ENCODE results near the gene USP10.
A peak's percentile ranks its signal among the peaks of the same experiment; 100 is the strongest.

DNA sequence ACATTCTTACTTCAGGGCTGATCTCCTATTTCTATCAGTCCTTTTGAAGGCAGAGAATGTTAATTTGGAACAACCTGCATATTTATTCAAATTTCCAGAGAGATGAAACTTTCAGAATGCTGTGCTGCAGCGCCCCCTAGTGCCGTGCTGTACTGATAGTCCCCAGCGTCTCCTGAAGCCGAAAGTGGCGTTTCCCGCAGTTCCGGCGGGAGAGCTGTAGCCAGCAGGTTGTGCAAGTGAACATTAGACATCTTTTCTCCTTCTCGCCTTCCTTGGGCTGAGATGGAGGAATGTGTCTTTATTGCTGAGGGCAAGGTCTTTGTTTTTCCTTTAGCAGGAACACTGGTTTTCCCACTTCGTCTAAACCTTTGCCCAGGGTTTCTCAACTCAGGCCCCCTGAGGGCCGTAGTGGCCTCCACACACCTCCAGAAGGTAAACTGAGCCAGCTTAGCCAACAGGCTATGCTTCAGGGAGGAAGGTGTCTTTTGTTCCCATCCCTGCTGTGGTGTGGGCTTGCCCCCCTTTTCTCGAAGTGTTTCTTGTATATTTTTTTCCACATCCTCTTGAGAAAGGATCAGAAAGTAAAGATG lies 26.4 kb downstream of the USP10 start:
- TF ChIP-seq GATA3 (IDR thresholded peaks at IDR 0.05; ENCODE audit: low read depth, low read length), result no peak
- 0 out of 2 replicates have a peak, but pooled peaks have one; percentile 37 for TF ChIP-seq GATA2 (IDR thresholded peaks at IDR 0.05; ENCODE audit: low read depth, low read length)
